ENCODE results near the gene CCDC28A.

Gene CCDC28A

DNA sequence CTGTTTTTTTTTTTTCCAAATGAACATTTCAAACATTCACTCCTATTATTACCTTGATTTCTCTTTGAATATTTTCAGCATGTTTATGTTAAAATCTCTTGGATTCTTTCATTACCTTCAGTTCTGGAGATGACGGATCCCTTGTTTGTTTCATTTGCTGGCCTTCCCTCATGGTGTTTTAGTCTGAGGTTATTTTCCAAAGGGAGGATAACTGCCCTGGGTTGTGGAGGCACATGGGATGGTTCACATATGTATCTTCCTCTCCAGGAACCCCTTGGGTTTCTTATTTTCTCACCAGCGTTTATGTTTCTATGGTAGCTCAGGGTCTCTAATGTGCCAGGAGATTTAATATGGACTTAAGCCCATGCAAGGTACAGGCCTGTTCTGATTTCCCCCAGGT, 58.6 kb downstream of the CCDC28A start:
- H3K9me3 ChIP-seq (ENCODE audit: control insufficient read depth in 1 of 2, low read length in 2 of 2), result no peaks in the 10 kb centered on the region
- H3K4me3 ChIP-seq (ENCODE audit: low read depth in 1 of 2, low read length in 2 of 2), result no peak overlapping the region
- no peak overlapping the region for H3K9ac ChIP-seq (ENCODE audit: low read depth in 1 of 2, low read length in 2 of 2)
- no peaks in the 10 kb centered on the region for H3K4me1 ChIP-seq (ENCODE audit: control insufficient read depth in 1 of 2, insufficient read depth in 2 of 2, low read length in 2 of 2)
- H3K27me3 ChIP-seq (ENCODE audit: control insufficient read depth in 1 of 2, insufficient read depth in 2 of 2, low read length in 2 of 2), result no peaks in the 10 kb centered on the region
- H3K36me3 ChIP-seq (ENCODE audit: control insufficient read depth in 1 of 2, insufficient read depth in 2 of 2, low read length in 2 of 2), result no peaks in the 10 kb centered on the region
- no peak overlapping the region for H3K27ac ChIP-seq (ENCODE audit: low read depth, low read length)

DNA sequence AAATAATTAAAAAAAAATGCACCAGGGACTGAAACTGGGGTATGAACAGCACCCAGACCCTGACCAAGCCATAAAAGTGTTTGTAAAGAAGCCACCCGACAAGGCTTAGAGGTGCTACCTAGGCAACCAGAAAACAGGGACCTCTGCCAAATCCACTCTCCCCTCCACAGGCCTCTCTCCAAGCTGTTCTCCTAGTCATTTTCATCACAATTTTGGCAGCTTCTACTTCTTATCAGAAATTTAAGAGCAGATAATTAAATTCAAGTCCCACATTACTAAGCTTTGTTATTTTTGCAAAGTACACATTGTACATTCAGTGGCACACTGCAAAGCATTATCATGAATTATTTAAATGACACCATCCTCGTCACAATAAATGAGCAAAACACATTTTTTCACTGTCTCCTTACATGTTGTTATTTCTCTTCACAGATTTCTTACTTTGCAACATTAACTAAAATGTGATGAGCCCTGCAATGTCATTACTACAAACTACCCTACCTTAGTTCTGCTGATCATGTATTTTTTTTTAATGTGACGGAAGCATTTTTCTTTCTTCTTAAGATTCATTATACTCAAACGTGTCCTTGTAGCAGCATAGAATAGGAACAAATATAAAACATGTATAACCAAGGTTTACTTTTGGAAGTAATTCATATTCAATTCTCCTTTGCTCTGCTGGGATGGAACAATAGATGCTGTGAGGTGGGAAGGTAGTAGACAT, 60.4 kb downstream of the CCDC28A start:
- Histone ChIP-seq H3K9ac (ENCODE audit: low read depth in 1 of 2, low read length in 2 of 2) (no peak overlapping the region), H3K4me3 (ENCODE audit: low read depth in 1 of 2, low read length in 2 of 2) (no peak overlapping the region), H3K36me3 (ENCODE audit: control insufficient read depth in 1 of 2, insufficient read depth in 2 of 2, low read length in 2 of 2) (no peaks in the 10 kb centered on the region), H3K27ac (ENCODE audit: low read depth, low read length) (no peak overlapping the region), H3K9me3 (ENCODE audit: control insufficient read depth in 1 of 2, low read length in 2 of 2) (no peaks in the 10 kb centered on the region), H3K27me3 (ENCODE audit: control insufficient read depth in 1 of 2, insufficient read depth in 2 of 2, low read length in 2 of 2) (no peaks in the 10 kb centered on the region), H3K4me1 (ENCODE audit: control insufficient read depth in 1 of 2, insufficient read depth in 2 of 2, low read length in 2 of 2) (no peaks in the 10 kb centered on the region)

DNA sequence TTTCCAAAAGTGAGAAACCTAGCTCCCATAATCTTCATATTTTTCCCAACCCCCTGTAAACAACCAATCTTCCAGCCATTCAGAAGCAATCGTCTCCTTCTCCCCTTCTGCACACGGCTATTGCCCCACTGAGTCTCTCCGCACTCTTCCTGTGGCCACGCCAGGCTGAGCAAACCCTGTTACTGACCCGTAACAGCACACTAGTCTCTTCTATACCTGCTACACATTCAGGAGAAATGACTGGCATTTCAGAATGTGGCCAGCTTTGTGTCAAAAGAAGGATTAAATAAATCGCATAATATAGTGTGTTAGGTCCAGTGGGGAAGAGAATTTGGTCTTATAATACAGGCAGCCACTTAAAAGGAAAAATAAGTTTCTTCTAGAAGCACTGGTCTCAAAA, 63.7 kb downstream of the CCDC28A start:
- no peaks in the 10 kb centered on the region for H3K27me3 ChIP-seq (ENCODE audit: control insufficient read depth in 1 of 2, insufficient read depth in 2 of 2, low read length in 2 of 2)
- H3K9ac ChIP-seq (ENCODE audit: low read depth in 1 of 2, low read length in 2 of 2), result no peak overlapping the region
- no peaks in the 10 kb centered on the region for H3K9me3 ChIP-seq (ENCODE audit: control insufficient read depth in 1 of 2, low read length in 2 of 2)
- H3K4me3 ChIP-seq (ENCODE audit: low read depth in 1 of 2, low read length in 2 of 2), result no peak overlapping the region
- H3K36me3 ChIP-seq (ENCODE audit: control insufficient read depth in 1 of 2, insufficient read depth in 2 of 2, low read length in 2 of 2), result no peaks in the 10 kb centered on the region
- H3K4me1 ChIP-seq (ENCODE audit: control insufficient read depth in 1 of 2, insufficient read depth in 2 of 2, low read length in 2 of 2), result no peaks in the 10 kb centered on the region
- H3K27ac ChIP-seq (ENCODE audit: low read depth, low read length), result no peak overlapping the region
